OCI-LY3 (cell line): ENCODE measurements around the gene KANSL1.
"Not testable (repeated sequence)": the region's sequence is repeated elsewhere in the genome, so short reads cannot be mapped to it uniquely, and the experiment has no call there.

ENCODE experiments used
- CTCF ChIP-seq: fragments of 200-600, 300-600 bp; sonication (generic); IDR thresholded peaks from 2 replicates; pipeline ENCODE4 v1.5.1; 2014; ENCODE audit warnings: antibody characterized with exemption, low read length, low read depth
- EZH2phosphoT487 ChIP-seq: fragments of 200-600 bp; shearing (Covaris generic); IDR thresholded peaks from 2 replicates; pipeline ENCODE4 v1.6.1; 2018; ENCODE audit warnings: antibody characterized with exemption, mixed run types, low read depth

- TF ChIP-seq CTCF, EZH2phosphoT487: not testable (repeated sequence)
These were observed 12.9 kb downstream of the KANSL1 start for GRCh38 chr17:46180185-46180891.
